Lower lobe of right lung (tissue), 2 donors: ENCODE measurements around the gene TEX101. TPM values are rescaled to one million over a fixed set of nuclear protein-coding genes. Genes with fewer than 3 reads are reported as not detected.

ENCODE experiments used
- ATAC-seq, 2 donors: fragments of 200-7000 bp; cut with Tn5 transposase; one replicate each; pipeline ENCODE4 v1.9.1; 2020 to 2022; ENCODE audit warnings: mild to moderate bottlenecking in 2 of 2, moderate library complexity in 2 of 2
- DNase-seq: peaks from one replicate; pipeline ENCODE4 v3.0.0-alpha.2; 2020
- H3K27ac ChIP-seq: fragments of 200-600 bp; one replicate; pipeline ENCODE4 v1.8.0; 2022
- H3K27me3 ChIP-seq: fragments of 200-600 bp; one replicate; pipeline ENCODE4 v1.8.0; 2022; ENCODE audit warnings: low read depth
- H3K36me3 ChIP-seq: fragments of 200-600 bp; one replicate; pipeline ENCODE4 v1.8.0; 2022; ENCODE audit warnings: mild to moderate bottlenecking
- H3K4me1 ChIP-seq: fragments of 200-600 bp; one replicate; pipeline ENCODE4 v1.8.0; 2022
- H3K4me3 ChIP-seq: fragments of 200-600 bp; one replicate; pipeline ENCODE4 v1.8.0; 2022; ENCODE audit warnings: mild to moderate bottlenecking
- H3K9me3 ChIP-seq: fragments of 200-600 bp; one replicate; pipeline ENCODE4 v1.8.0; 2022
- CTCF ChIP-seq: fragments of 200-600 bp; IDR thresholded peaks from one replicate; pipeline ENCODE4 v1.8.0; 2022; ENCODE audit warnings: antibody characterized with exemption, mild to moderate bottlenecking
- intact Hi-C: fragments of 100-400 bp; cut with DNase I; formaldehyde crosslinking; loops from one replicate; pipeline ENCODE4 v1.11.0; 2022
- total RNA-seq: library from RNA; stranded (reverse); fragmentation: NEBNext Ultra II Directional; extraction: Animal tissue kit (Norgen Biotek cat#: 25700); gene quantifications from one replicate; pipeline ENCODE4 v1.2.1, GENCODE V29; 2021
- donor health status: DM: no; HTN: yes; CAD: no; lungs with severe emphysema.

TEX101 gene
- total RNA-seq, 1 donor from 2014 or later: not detected

DNA sequence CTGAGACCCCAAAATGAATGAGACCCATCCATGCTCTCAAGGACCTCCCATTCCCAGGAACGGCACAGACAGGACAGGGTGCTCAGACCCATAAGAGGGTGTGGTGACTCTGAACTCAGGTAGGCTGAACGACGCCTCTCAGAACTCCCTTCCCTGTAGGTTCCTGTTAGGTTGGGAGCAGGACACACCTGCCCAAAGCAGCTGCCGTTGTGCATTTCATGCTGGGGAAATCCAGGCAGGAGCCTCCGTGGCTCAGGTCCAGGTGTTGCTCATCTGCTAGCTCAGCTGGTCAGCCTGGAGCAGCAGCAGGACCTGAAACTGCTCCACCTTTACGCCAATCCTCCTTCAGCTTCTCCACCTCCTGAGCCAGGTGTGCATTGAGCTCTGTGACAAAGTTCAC lies 19.1 kb upstream of the TEX101 start:
- H3K4me3 ChIP-seq: no peak overlapping the region
- H3K27me3 ChIP-seq: peaks cover 3% of the 10 kb centered on the region
- no peak for TF ChIP-seq CTCF
- no peaks in the 10 kb centered on the region for H3K36me3 ChIP-seq
- H3K27ac ChIP-seq: no peak overlapping the region
- no peaks in the 10 kb centered on the region for H3K4me1 ChIP-seq
- ATAC-seq (no peak), DNase-seq (no peak)
- H3K9me3 ChIP-seq: no peaks in the 10 kb centered on the region
- intact Hi-C loops: no loop called here

DNA sequence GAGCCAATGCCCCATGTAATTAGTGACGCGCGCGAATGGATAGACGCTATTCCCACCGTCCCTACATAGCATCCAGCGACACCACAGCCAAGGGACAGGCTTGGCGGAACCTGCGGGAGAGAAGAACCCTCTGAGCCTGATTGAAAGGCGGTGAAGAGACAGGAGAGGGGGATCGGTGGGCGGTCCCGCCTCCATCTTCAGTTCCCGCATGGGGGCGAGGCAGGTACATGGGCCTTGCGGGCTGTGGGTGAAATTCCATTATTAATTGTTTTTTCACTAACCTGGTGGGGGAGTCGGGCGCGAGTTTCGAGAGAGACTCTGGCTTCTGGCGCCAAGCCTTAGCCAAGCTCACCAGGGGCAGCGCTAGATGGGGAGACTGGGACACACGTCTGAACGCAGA lies 8.4 kb upstream of the TEX101 start:
- Histone ChIP-seq H3K27me3 (no peaks in the 10 kb centered on the region), H3K36me3 (no peaks in the 10 kb centered on the region), H3K27ac (no peak overlapping the region), H3K4me3 (no peak overlapping the region), H3K4me1 (no peaks in the 10 kb centered on the region), H3K9me3 (no peaks in the 10 kb centered on the region)
- intact Hi-C loops: no loop called here
- ATAC-seq (no peak), DNase-seq (no peak)
- no peak for TF ChIP-seq CTCF

DNA sequence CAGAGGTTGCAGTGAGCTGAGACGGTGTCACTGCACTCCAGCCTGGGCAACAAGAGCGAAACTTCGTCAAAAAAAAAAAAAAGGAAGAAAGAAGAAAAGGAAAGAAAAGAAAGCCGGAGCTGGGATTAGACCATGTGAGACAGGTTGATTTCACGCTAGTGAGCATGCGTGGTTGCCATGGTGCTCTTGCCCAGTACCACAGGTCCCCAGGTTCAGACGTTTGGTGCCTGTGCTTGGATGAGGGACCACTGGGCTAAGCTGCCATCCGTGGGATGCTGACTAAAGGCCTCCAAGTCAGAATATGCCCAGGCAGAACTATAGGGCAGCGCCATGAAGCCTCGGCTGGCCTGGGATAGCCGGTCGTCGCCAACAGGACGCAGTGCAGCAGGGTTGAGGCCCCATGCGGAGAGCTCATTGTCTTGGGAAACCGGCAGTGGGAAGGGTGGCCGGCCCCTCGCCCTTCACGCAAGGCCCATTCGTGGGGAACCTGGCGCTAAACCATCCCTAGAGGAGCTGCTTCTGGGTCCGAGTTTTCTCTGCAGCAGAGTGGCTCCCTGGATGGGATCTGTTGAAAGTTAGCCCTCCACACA lies 7.2 kb upstream of the TEX101 start:
- no peak overlapping the region for H3K4me3 ChIP-seq
- H3K9me3 ChIP-seq: no peaks in the 10 kb centered on the region
- ATAC-seq (no peak), DNase-seq (no peak)
- H3K36me3 ChIP-seq: no peaks in the 10 kb centered on the region
- H3K27me3 ChIP-seq: no peaks in the 10 kb centered on the region
- intact Hi-C loops: no loop called here
- no peak for TF ChIP-seq CTCF
- H3K27ac ChIP-seq: no peak overlapping the region
- no peaks in the 10 kb centered on the region for H3K4me1 ChIP-seq

DNA sequence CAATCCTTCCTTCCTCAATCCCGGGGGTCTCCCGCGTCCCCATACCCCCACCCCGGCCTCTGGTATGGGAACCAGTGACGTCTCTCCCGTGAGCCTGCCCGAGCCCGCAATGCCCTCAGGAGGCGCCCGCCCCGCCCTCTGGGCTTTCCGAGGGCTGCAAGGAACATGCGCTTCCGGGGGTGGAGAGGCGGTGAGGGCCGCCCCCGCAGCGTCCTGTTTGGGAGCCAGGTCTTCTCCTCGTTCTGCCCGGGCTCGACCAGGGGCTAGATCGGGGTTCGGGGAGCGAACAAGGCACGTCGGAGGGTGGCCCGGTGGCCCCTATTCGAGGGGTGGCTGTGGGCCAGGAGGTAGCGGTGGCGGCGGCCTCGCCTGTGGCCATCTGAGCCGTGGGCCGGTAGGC lies 6.6 kb upstream of the TEX101 start:
- Histone ChIP-seq H3K4me1 (no peaks in the 10 kb centered on the region), H3K27me3 (no peaks in the 10 kb centered on the region), H3K27ac (no peak overlapping the region), H3K36me3 (no peaks in the 10 kb centered on the region), H3K4me3 (no peak overlapping the region), H3K9me3 (no peaks in the 10 kb centered on the region)
- intact Hi-C loops: no loop called here
- no peak for ATAC-seq
- no peak for DNase-seq
- no peak for TF ChIP-seq CTCF

DNA sequence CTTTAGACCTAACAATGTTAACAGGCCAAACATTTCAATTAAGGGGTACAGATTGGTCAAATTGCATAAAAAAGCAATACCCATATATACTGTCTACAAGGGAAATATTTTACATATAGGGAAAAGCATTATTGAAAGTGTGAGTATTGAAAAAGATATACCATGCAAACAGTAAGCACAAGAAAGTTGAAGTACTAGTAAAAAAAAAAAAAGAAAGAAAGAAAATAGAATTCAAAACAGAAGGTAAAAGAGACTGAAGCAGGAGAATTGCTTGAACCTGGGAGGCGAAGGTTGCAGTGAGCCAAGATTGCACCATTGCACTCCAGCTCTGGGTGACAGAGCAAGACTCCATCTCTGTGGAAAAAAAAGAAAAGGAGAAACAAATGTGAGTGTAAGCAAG lies 5.3 kb upstream of the TEX101 start:
- DNase-seq (no peak), ATAC-seq (no peak)
- no peak for TF ChIP-seq CTCF
- no peaks in the 10 kb centered on the region for H3K4me1 ChIP-seq
- H3K4me3 ChIP-seq: no peak overlapping the region
- no peak overlapping the region for H3K27ac ChIP-seq
- H3K27me3 ChIP-seq: no peaks in the 10 kb centered on the region
- intact Hi-C loops: no loop called here
- no peaks in the 10 kb centered on the region for H3K9me3 ChIP-seq
- H3K36me3 ChIP-seq: no peaks in the 10 kb centered on the region

DNA sequence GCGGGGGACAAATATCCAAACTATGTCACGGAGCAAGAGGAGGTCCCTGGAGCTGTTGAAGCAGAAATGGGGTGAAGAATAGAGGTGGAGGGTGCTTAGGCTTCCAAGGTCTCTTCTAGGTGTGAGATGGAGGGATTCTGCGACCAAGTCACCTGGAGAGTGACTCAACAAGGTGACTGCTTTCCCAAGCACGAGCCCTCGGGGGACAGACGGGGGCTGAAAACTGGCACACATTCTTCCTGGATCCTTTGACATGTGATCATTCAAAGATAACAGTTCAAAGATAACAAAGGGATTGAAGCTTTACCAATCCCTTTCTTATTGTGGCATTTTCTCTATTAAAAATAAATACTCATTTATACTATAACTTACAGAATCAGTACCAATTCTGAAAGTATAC lies 2.2 kb upstream of the TEX101 start:
- Histone ChIP-seq H3K36me3 (no peaks in the 10 kb centered on the region), H3K27ac (no peak overlapping the region), H3K4me1 (no peaks in the 10 kb centered on the region), H3K4me3 (no peak overlapping the region), H3K9me3 (no peaks in the 10 kb centered on the region), H3K27me3 (no peaks in the 10 kb centered on the region)
- no peak for DNase-seq
- TF ChIP-seq CTCF: no peak
- intact Hi-C loops: no loop called here
- ATAC-seq: no peak
